Osteoblast (primary cell): Measurements from ENCODE around the gene DCST2. TPM values are rescaled to one million over a fixed set of nuclear protein-coding genes. Genes with fewer than 3 reads are reported as not detected.

Experiments used
- DNase-seq: peaks from one replicate; pipeline ENCODE4 v3.0.0; 2011; ENCODE audit warnings: low spot score, mixed read lengths; ENCODE audit not compliant: insufficient read length; ENCODE audit errors: missing footprints
- H2AFZ ChIP-seq: 2 replicates; pipeline ENCODE4 v1.6.0; 2011; ENCODE audit warnings: mild to moderate bottlenecking, low read length
- H3K27ac ChIP-seq: 2 replicates; pipeline ENCODE4 v1.5.1; 2011; ENCODE audit warnings: mild to moderate bottlenecking, low read depth, low read length, moderate library complexity
- H3K27me3 ChIP-seq: 2 replicates; pipeline ENCODE4 v1.6.0; 2012; ENCODE audit warnings: mild to moderate bottlenecking, control low read depth, inconsistent platforms, low read length, moderate library complexity; ENCODE audit not compliant: insufficient read depth
- H3K36me3 ChIP-seq: 2 replicates; pipeline ENCODE4 v1.5.1; 2011; ENCODE audit warnings: mild to moderate bottlenecking, low read length, control low read depth, moderate library complexity; ENCODE audit not compliant: insufficient read depth
- H3K4me1 ChIP-seq: 2 replicates; pipeline ENCODE4 v1.5.1; 2011; ENCODE audit warnings: mild to moderate bottlenecking, low read length, control low read depth, moderate library complexity; ENCODE audit not compliant: insufficient read depth
- H3K4me2 ChIP-seq: 2 replicates; pipeline ENCODE4 v1.6.0; 2011; ENCODE audit warnings: mild to moderate bottlenecking, low read length; ENCODE audit not compliant: insufficient read depth
- H3K4me3 ChIP-seq: fragments of 200-600 bp; sonication (generic); 3 replicates; pipeline ENCODE4 v1.5.1; 2012; ENCODE audit warnings: mild to moderate bottlenecking, low read length, inconsistent platforms; ENCODE audit not compliant: insufficient read depth
- H3K79me2 ChIP-seq: 2 replicates; pipeline ENCODE4 v1.6.0; 2012; ENCODE audit warnings: mild to moderate bottlenecking, low read length, control low read depth, inconsistent platforms; ENCODE audit not compliant: insufficient read depth
- H3K9me3 ChIP-seq: 2 replicates; pipeline ENCODE4 v1.5.1; 2011; ENCODE audit warnings: low read depth, low read length, control low read depth
- H4K20me1 ChIP-seq: 2 replicates; pipeline ENCODE4 v1.6.0; 2012; ENCODE audit warnings: mild to moderate bottlenecking, low read length, control low read depth; ENCODE audit not compliant: insufficient read depth
- CTCF ChIP-seq: IDR thresholded peaks from 2 replicates; pipeline ENCODE4 v1.5.1; 2011; ENCODE audit warnings: mild to moderate bottlenecking, low read depth, low read length, moderate library complexity; ENCODE audit errors: extremely low read depth
- total RNA-seq: library from RNA; depleted of rRNA; stranded (reverse); fragments of >200 nt; gene quantifications from 2 replicates; pipeline ENCODE4 v1.2.3, GENCODE V29; 2012

DCST2 gene
- total RNA-seq, 1 donor, result not detected

GRCh38 chr1:154973344-154974101 lies 60.1 kb downstream of the DCST2 start:
- Histone ChIP-seq H3K4me2 (peak overlapping the region; percentile 99), H3K4me1 (peaks cover 56% of the 10 kb centered on the region), H3K79me2 (peaks cover 54% of the 10 kb centered on the region), H3K27me3 (no peaks in the 10 kb centered on the region), H2AFZ (no peak overlapping the region), H4K20me1 (peaks cover 11% of the 10 kb centered on the region), H3K36me3 (peaks cover 8% of the 10 kb centered on the region), H3K4me3 (peak overlapping the region; percentile 79), H3K9me3 (no peaks in the 10 kb centered on the region), H3K27ac (peak overlapping the region; percentile 97)
- TF ChIP-seq CTCF, result no peak
- DNase-seq, result peak; percentile 91

- no peak overlapping the region for H2AFZ ChIP-seq
- TF ChIP-seq CTCF, result no peak
- no peaks in the 10 kb centered on the region for H3K27me3 ChIP-seq
- peaks cover 64% of the 10 kb centered on the region for H3K4me1 ChIP-seq
- H3K4me3 ChIP-seq, result peak overlapping the region; percentile 79
- peak overlapping the region; percentile 97 for H3K27ac ChIP-seq
- peaks cover 18% of the 10 kb centered on the region for H4K20me1 ChIP-seq
- peaks cover 7% of the 10 kb centered on the region for H3K36me3 ChIP-seq
- H3K79me2 ChIP-seq, result peaks cover 54% of the 10 kb centered on the region
- H3K9me3 ChIP-seq, result no peaks in the 10 kb centered on the region
- H3K4me2 ChIP-seq, result peak overlapping the region; percentile 99
- peak; percentile 84 for DNase-seq
Observed at GRCh38 chr1:154972517-154973343, 60.9 kb downstream of the DCST2 start.

GRCh38 chr1:154972213-154972516 lies 61.4 kb downstream of the DCST2 start:
- Histone ChIP-seq H4K20me1 (peaks cover 24% of the 10 kb centered on the region), H3K27ac (peak overlapping the region; percentile 97), H3K4me3 (peak overlapping the region; percentile 79), H2AFZ (no peak overlapping the region), H3K79me2 (peaks cover 54% of the 10 kb centered on the region), H3K36me3 (peaks cover 13% of the 10 kb centered on the region), H3K4me1 (peaks cover 67% of the 10 kb centered on the region), H3K4me2 (peak overlapping the region; percentile 99), H3K9me3 (no peaks in the 10 kb centered on the region), H3K27me3 (no peaks in the 10 kb centered on the region)
- DNase-seq, result no peak
- TF ChIP-seq CTCF, result no peak
